ENCODE data around the gene TUG1.

Gene TUG1

GRCh38 chr22:30989474-30989873 lies 20.4 kb downstream of the TUG1 start:
- TF ChIP-seq CTCF (IDR thresholded peaks at IDR 0.05), result no peak

- TF ChIP-seq CTCF (IDR thresholded peaks at IDR 0.05), result no peak
Measured at GRCh38 chr22:30990690-30991089, 21.6 kb downstream of the TUG1 start.

- no peak for TF ChIP-seq CTCF (IDR thresholded peaks at IDR 0.05)
Measured at GRCh38 chr22:30992565-30992964, 23.5 kb downstream of the TUG1 start.

GRCh38 chr22:30994960-30995359 lies 25.9 kb downstream of the TUG1 start:
- no peak for TF ChIP-seq CTCF (IDR thresholded peaks at IDR 0.05)

- no peak for TF ChIP-seq CTCF (IDR thresholded peaks at IDR 0.05)
Measured at GRCh38 chr22:30996462-30996861, 27.4 kb downstream of the TUG1 start.

GRCh38 chr22:30998329-30998728 lies 29.3 kb downstream of the TUG1 start:
- TF ChIP-seq CTCF (IDR thresholded peaks at IDR 0.05), result no peak

GRCh38 chr22:31001124-31001770 lies 32.2 kb downstream of the TUG1 start:
- no peak for TF ChIP-seq CTCF (IDR thresholded peaks at IDR 0.05)

- TF ChIP-seq CTCF (IDR thresholded peaks at IDR 0.05), result no peak
Measured at GRCh38 chr22:31005535-31005934, 36.5 kb downstream of the TUG1 start.
